AG10803 (cell line): ENCODE results near the gene IGF1R.

ENCODE experiments used
- DNase-seq: peaks from one replicate; pipeline ENCODE4 v3.0.0; 2010; ENCODE audit warnings: low read depth
- H3K4me3 ChIP-seq: 2 replicates; pipeline ENCODE4 v1.5.1; 2011; ENCODE audit warnings: mild to moderate bottlenecking, low read length, control low read depth
- TF ChIP-seq, protein P1 (sequence below): conservative IDR thresholded peaks from 2 replicates; pipeline ENCODE4 v1.5.1; 2011; ENCODE audit warnings: mild to moderate bottlenecking, low read length, control low read depth, inconsistent platforms

IGF1R gene

DNA sequence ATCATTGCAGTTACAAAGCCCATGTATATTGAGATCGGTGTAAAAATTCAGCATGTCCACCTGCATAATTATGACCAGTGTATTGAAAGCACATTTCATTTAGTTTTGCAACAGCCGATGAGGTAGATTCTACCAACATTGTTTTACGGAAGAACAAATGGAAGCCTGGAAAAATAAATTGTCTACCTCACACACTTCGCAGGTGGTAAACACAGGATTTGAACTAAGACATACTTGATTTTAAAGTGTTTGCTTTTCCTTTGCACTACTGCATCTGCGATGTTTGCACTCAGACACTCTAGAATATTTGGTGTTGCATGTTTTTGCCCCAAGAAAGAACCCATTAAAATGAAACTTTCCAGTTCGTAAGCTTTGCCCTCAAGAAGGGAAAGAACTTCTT lies 210.8 kb downstream of the IGF1R start:
- H3K4me3 ChIP-seq: no peak overlapping the region
- TF ChIP-seq, protein P1, sequence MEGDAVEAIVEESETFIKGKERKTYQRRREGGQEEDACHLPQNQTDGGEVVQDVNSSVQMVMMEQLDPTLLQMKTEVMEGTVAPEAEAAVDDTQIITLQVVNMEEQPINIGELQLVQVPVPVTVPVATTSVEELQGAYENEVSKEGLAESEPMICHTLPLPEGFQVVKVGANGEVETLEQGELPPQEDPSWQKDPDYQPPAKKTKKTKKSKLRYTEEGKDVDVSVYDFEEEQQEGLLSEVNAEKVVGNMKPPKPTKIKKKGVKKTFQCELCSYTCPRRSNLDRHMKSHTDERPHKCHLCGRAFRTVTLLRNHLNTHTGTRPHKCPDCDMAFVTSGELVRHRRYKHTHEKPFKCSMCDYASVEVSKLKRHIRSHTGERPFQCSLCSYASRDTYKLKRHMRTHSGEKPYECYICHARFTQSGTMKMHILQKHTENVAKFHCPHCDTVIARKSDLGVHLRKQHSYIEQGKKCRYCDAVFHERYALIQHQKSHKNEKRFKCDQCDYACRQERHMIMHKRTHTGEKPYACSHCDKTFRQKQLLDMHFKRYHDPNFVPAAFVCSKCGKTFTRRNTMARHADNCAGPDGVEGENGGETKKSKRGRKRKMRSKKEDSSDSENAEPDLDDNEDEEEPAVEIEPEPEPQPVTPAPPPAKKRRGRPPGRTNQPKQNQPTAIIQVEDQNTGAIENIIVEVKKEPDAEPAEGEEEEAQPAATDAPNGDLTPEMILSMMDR: no peak
- DNase-seq: no peak

GRCh38 chr15:98860281-98861041 lies 212.1 kb downstream of the IGF1R start:
- peak; percentile 68 for DNase-seq
- TF ChIP-seq, protein P1: no peak
- H3K4me3 ChIP-seq: no peak overlapping the region; the same call in 1 of the 2 replicates

GRCh38 chr15:98861188-98861587 lies 212.8 kb downstream of the IGF1R start:
- no peak for DNase-seq

GRCh38 chr15:98863983-98864382 lies 215.6 kb downstream of the IGF1R start:
- DNase-seq: no peak
- TF ChIP-seq, protein P1: no peak
- no peak overlapping the region for H3K4me3 ChIP-seq

More at GRCh38 chr15:98861188-98861587, 212.8 kb downstream of the IGF1R start:
- TF ChIP-seq, protein P1: no peak
- no peak overlapping the region for H3K4me3 ChIP-seq

- H3K4me3 ChIP-seq: peak overlapping the region; percentile 61
- DNase-seq: peak; percentile 71
- TF ChIP-seq, protein P1: no peak
These were observed 217.3 kb downstream of the IGF1R start for GRCh38 chr15:98865397-98866339.

GRCh38 chr15:98866511-98866910 lies 218.2 kb downstream of the IGF1R start:
- TF ChIP-seq, protein P1: no peak
- H3K4me3 ChIP-seq: peak overlapping the region; percentile 61
- DNase-seq: peak; percentile 68
